GM12873 (cell line): ENCODE measurements around the gene FAM53B.

ENCODE experiments used
- TF ChIP-seq, protein P1 (sequence below): IDR thresholded peaks from 2 replicates; pipeline ENCODE4 v1.5.1; 2012; ENCODE audit warnings: low read depth, mild to moderate bottlenecking, moderate library complexity, low read length, control low read depth; ENCODE audit not compliant: insufficient read depth; ENCODE audit errors: missing control alignments

Gene FAM53B, protein sequence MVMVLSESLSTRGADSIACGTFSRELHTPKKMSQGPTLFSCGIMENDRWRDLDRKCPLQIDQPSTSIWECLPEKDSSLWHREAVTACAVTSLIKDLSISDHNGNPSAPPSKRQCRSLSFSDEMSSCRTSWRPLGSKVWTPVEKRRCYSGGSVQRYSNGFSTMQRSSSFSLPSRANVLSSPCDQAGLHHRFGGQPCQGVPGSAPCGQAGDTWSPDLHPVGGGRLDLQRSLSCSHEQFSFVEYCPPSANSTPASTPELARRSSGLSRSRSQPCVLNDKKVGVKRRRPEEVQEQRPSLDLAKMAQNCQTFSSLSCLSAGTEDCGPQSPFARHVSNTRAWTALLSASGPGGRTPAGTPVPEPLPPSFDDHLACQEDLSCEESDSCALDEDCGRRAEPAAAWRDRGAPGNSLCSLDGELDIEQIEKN

GRCh38 chr10:124744102-124745050 lies at the start of gene FAM53B:
Gene FAM53B (minus strand): TSS chr10:124744378. CDS start chr10:124706713, 37,665 bp downstream.
- TF ChIP-seq, protein P1, sequence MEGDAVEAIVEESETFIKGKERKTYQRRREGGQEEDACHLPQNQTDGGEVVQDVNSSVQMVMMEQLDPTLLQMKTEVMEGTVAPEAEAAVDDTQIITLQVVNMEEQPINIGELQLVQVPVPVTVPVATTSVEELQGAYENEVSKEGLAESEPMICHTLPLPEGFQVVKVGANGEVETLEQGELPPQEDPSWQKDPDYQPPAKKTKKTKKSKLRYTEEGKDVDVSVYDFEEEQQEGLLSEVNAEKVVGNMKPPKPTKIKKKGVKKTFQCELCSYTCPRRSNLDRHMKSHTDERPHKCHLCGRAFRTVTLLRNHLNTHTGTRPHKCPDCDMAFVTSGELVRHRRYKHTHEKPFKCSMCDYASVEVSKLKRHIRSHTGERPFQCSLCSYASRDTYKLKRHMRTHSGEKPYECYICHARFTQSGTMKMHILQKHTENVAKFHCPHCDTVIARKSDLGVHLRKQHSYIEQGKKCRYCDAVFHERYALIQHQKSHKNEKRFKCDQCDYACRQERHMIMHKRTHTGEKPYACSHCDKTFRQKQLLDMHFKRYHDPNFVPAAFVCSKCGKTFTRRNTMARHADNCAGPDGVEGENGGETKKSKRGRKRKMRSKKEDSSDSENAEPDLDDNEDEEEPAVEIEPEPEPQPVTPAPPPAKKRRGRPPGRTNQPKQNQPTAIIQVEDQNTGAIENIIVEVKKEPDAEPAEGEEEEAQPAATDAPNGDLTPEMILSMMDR = peak; percentile 18

- TF ChIP-seq, protein P1 = no peak
Measured at GRCh38 chr10:124792998-124793352, 48.8 kb upstream of the FAM53B start.

DNA sequence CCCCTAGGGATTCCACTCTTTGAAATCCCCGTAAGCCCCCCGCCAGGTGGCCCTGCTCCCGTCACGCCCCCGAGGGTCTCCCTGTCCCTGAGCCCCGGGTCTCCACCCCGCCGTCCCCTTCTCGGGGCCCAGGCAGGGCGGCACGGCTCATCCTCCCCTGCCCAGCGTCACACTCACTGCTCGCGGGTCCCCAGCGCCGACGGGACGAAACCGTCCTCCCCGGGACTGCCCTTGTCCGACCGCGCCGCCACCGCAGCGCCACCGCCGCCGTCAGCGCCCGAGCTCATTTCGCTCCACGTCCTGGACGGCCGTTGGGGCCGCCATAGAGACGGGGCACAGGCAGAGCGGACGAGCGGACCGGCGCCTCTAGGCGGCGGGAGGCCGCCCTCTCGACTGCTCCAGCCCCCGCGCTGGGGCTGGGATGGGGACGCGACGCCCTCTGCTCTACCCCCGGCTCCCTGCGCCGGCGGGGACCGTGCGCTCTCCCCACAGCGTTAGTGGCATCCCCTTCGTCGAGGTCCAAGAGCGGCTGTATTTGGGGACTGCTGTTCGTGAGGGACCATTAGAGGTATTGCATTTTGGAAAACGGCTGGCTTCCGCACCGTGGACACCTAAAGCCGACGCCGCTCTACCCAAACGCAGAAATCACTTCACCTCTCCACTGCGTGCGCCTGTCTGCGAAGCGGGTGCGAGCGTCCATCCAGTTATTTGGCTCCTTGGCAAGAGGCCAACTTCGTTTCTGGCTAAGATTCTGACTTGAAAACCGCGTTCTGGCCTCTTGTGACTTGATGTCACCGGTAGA lies 47.6 kb upstream of the FAM53B start, which contains the start of gene EEF1AKMT2:
Gene EEF1AKMT2, minus strand, starts transcription at position 341 of the 802 bp plus-strand sequence. Its CDS starts 54 bp downstream, at position 287.
- TF ChIP-seq, protein P1 = no peak

GRCh38 chr10:124768791-124769190 lies 24.6 kb upstream of the FAM53B start:
- TF ChIP-seq, protein P1 = no peak

GRCh38 chr10:124765256-124765655 lies 21.1 kb upstream of the FAM53B start:
- TF ChIP-seq, protein P1 = no peak

- TF ChIP-seq, protein P1 = no peak
Measured at GRCh38 chr10:124763267-124763666, 19.1 kb upstream of the FAM53B start.
